Stomach (tissue), 9 donors: Measurements from ENCODE around the gene SUSD2. TPM values are rescaled to one million over a fixed set of nuclear protein-coding genes. Genes with fewer than 3 reads are reported as not detected.

Experiments used
- DNase-seq, 2 donors: peaks; one replicate each; pipeline versions ENCODE4 v3.0.0 to v3.0.0-alpha.2; 2013 to 2019
- H3K27ac ChIP-seq, 5 donors: fragments of 200-600 bp in 4 of 5; sonication (generic) in 4 of 5; one replicate each; pipeline ENCODE4 v1.5.1; 2013 to 2019; ENCODE audit warnings: mild to moderate bottlenecking in 1 of 5, moderate library complexity in 1 of 5
- H3K27me3 ChIP-seq, 3 donors: fragments of 200-600 bp; sonication (generic); one replicate each; pipeline ENCODE4 v1.5.1; 2017 to 2019; ENCODE audit warnings: mixed run types in 1 of 3
- H3K36me3 ChIP-seq, 4 donors: fragments of 200-600 bp; sonication (generic); 1 replicate in 3 of 4; 2 replicates in 1 of 4; pipeline ENCODE4 v1.5.1; 2016 to 2019
- H3K4me1 ChIP-seq, 4 donors: fragments of 200-600 bp; sonication (generic); one replicate each; pipeline ENCODE4 v1.5.1; 2016 to 2019
- H3K4me3 ChIP-seq, 4 donors: fragments of 200-600 bp; sonication (generic) in 3 of 4; one replicate each; pipeline ENCODE4 v1.5.1; 2016 to 2019; ENCODE audit warnings: mild to moderate bottlenecking in 1 of 4
- H3K9me3 ChIP-seq, 4 donors: fragments of 200-600 bp; sonication (generic); one replicate each; pipeline ENCODE4 v1.5.1; 2016 to 2019
- CTCF ChIP-seq, 7 experiments: fragments of 450-650 bp in 4 of 7; fragments of 200-600 bp in 3 of 7; sonication (generic) in 3 of 7; IDR thresholded peaks; one replicate each; pipeline ENCODE4 v1.5.1; 2016 to 2019; ENCODE audit warnings: antibody characterized with exemption in 7 of 7, control low read depth in 2 of 7, mild to moderate bottlenecking in 1 of 7
- EP300 ChIP-seq: sonication (generic); formaldehyde crosslinking; IDR thresholded peaks from one replicate; pipeline ENCODE4 v1.6.1; 2017; ENCODE audit warnings: antibody characterized with exemption
- POLR2A ChIP-seq, 4 donors: fragments of 450-650 bp; IDR thresholded peaks; one replicate each; pipeline ENCODE4 v1.6.1; 2016; ENCODE audit warnings: antibody characterized with exemption in 4 of 4, control low read depth in 2 of 4, mild to moderate bottlenecking in 1 of 4, moderate library complexity in 1 of 4
- POLR2AphosphoS5 ChIP-seq, 3 donors: sonication (generic); formaldehyde crosslinking; IDR thresholded peaks; one replicate each; pipeline ENCODE4 v1.6.1; 2016; ENCODE audit warnings: antibody characterized with exemption in 3 of 3
- WGBS, 5 donors: extraction: QIAGEN DNeasy Blood & Tissue Kit in 3 of 5; methylation state at CpG; one replicate each; pipeline versions ENCODE4 v1.1.5 to v1.1.7; 2013 to 2018; 5-methylcytosine and 5-hydroxymethylcytosine counted together
- intact Hi-C: fragments of 100-400 bp; cut with DNase I; formaldehyde crosslinking; loops from one replicate; pipeline ENCODE4 v1.15.1; 2023; ENCODE audit warnings: low total_unique reads
- polyA plus RNA-seq, 3 donors: library from polyadenylated mRNA; stranded (reverse); fragments of 200-250 nt; gene quantifications; one replicate each; pipeline ENCODE4 v1.2.3, GENCODE V29; 2013
- total RNA-seq, 5 donors: library from RNA; depleted of rRNA; stranded (reverse); fragments of >200 nt; gene quantifications; one replicate each; pipeline versions ENCODE4 v1.1.0 to v1.2.3, GENCODE V29; 2014 to 2016
- donor health status: healthy with polysubstance abuse.
- donor health status: Bipolar disorder and iron deficiency.
- donor health status: healthy.

SUSD2 gene
- total and polyA plus RNA-seq, 8 donors: 0.58 to 29.9 (median 4.4) TPM

- 72 to 84% (median 75%) methylated on average over 5 to 10 of the region's 10 CpGs for WGBS, 5 donors
- Histone ChIP-seq H3K36me3 (peaks cover 30 to 79% (median 69%) of the 10 kb centered on the region in 4 donors), H3K4me3 (no peak overlapping the region), H3K27ac (peak overlapping the region in 4 of 5 donors; percentile 43 to 79 (median 58)), H3K9me3 (no peaks in the 10 kb centered on the region), H3K4me1 (peaks cover 12 to 64% (median 42%) of the 10 kb centered on the region in 4 donors), H3K27me3 (no peaks in the 10 kb centered on the region)
- DNase-seq: peak in 1 of 2 donors; percentile 52
- TF ChIP-seq CTCF (IDR thresholded peaks at IDR 0.05): no peak
- TF ChIP-seq POLR2A (IDR thresholded peaks at IDR 0.05): no peak
- TF ChIP-seq EP300: no peak
- no peak for TF ChIP-seq POLR2AphosphoS5 (IDR thresholded peaks at IDR 0.05)
- intact Hi-C loops: no loop called here
Observed at GRCh38 chr22:24176630-24177029, 4.7 kb upstream of the SUSD2 start.

- Histone ChIP-seq H3K4me3 (no peak overlapping the region), H3K9me3 (no peaks in the 10 kb centered on the region), H3K27ac (peak overlapping the region in 4 of 5 donors; percentile 26 to 79 (median 57)), H3K36me3 (peaks cover 26 to 75% (median 65%) of the 10 kb centered on the region in 4 donors), H3K4me1 (peaks cover 16 to 68% (median 46%) of the 10 kb centered on the region in 4 donors), H3K27me3 (no peaks in the 10 kb centered on the region)
- DNase-seq: no peak
- TF ChIP-seq EP300 (no peak), CTCF (IDR thresholded peaks at IDR 0.05) (no peak), POLR2A (IDR thresholded peaks at IDR 0.05) (no peak), POLR2AphosphoS5 (IDR thresholded peaks at IDR 0.05) (no peak)
- intact Hi-C loops: no loop called here
- WGBS, 5 donors: 70 to 93% (median 89%) methylated on average over 5 of the region's 5 CpGs
Observed at GRCh38 chr22:24177045-24177444, 4.2 kb upstream of the SUSD2 start.

- 73 to 96% (median 94%) methylated on average over 3 to 10 of the region's 10 CpGs for WGBS, 5 donors
- Histone ChIP-seq H3K27me3 (no peaks in the 10 kb centered on the region), H3K4me3 (no peak overlapping the region), H3K27ac (peak overlapping the region in 4 of 5 donors; percentile 26 to 79 (median 57)), H3K9me3 (no peaks in the 10 kb centered on the region), H3K4me1 (peaks cover 19 to 72% (median 50%) of the 10 kb centered on the region in 4 donors), H3K36me3 (peaks cover 22 to 71% (median 61%) of the 10 kb centered on the region in 4 donors)
- TF ChIP-seq CTCF (IDR thresholded peaks at IDR 0.05) (no peak), POLR2A (IDR thresholded peaks at IDR 0.05) (no peak), POLR2AphosphoS5 (IDR thresholded peaks at IDR 0.05) (no peak), EP300 (no peak)
- intact Hi-C loops: no loop called here
- DNase-seq: no peak
Observed at GRCh38 chr22:24177456-24177855, 3.8 kb upstream of the SUSD2 start.

GRCh38 chr22:24178021-24178431 lies 3.3 kb upstream of the SUSD2 start:
- DNase-seq: no peak
- peaks cover 16 to 65% (median 55%) of the 10 kb centered on the region in 4 donors for H3K36me3 ChIP-seq
- intact Hi-C loops: no loop called here
- no peak overlapping the region for H3K4me3 ChIP-seq
- 89 to 96% (median 91%) methylated on average over 8 to 12 of the region's 12 CpGs for WGBS, 5 donors
- TF ChIP-seq POLR2AphosphoS5 (IDR thresholded peaks at IDR 0.05) (no peak), CTCF (IDR thresholded peaks at IDR 0.05) (no peak), EP300 (no peak), POLR2A (IDR thresholded peaks at IDR 0.05) (no peak)
- peaks cover 19 to 77% (median 54%) of the 10 kb centered on the region in 4 donors for H3K4me1 ChIP-seq
- H3K9me3 ChIP-seq: no peaks in the 10 kb centered on the region
- H3K27ac ChIP-seq: peak overlapping the region in 4 of 5 donors; percentile 26 to 79 (median 57)
- no peaks in the 10 kb centered on the region for H3K27me3 ChIP-seq
